Liver (tissue), 9 donors: ENCODE data around the gene FOXK1. TPM values are rescaled to one million over a fixed set of nuclear protein-coding genes. Genes with fewer than 3 reads are reported as not detected.

Source experiments
- DNase-seq: peaks from one replicate; pipeline ENCODE4 v3.0.0-alpha.2; 2017; ENCODE audit warnings: low spot score
- H3K27ac ChIP-seq, 2 donors: one replicate each; pipeline ENCODE4 v1.7.0; 2013; ENCODE audit warnings: inconsistent platforms in 2 of 2, low read length in 2 of 2, control low read depth in 1 of 2, low read depth in 1 of 2, mild to moderate bottlenecking in 1 of 2
- H3K27me3 ChIP-seq, 4 donors: one replicate each; pipeline versions ENCODE4 v1.6.1 to v1.7.0; 2013; ENCODE audit warnings: low read length in 3 of 4, inconsistent platforms in 1 of 4, mild to moderate bottlenecking in 1 of 4, moderate library complexity in 1 of 4; ENCODE audit not compliant: control insufficient read depth in 4 of 4, insufficient read depth in 4 of 4
- H3K36me3 ChIP-seq, 4 donors: one replicate each; pipeline versions ENCODE4 v1.6.1 to v1.7.0; 2013; ENCODE audit warnings: low read length in 3 of 4, mild to moderate bottlenecking in 3 of 4, low read depth in 1 of 4, moderate library complexity in 1 of 4; ENCODE audit not compliant: control insufficient read depth in 4 of 4, insufficient read depth in 3 of 4
- H3K4me1 ChIP-seq, 4 donors: one replicate each; pipeline versions ENCODE4 v1.6.1 to v1.7.0; 2013; ENCODE audit warnings: low read length in 3 of 4, mild to moderate bottlenecking in 3 of 4, moderate library complexity in 1 of 4; ENCODE audit not compliant: control insufficient read depth in 4 of 4, insufficient read depth in 4 of 4
- H3K4me3 ChIP-seq, 3 donors: one replicate each; pipeline versions ENCODE4 v1.6.1 to v1.7.0; 2013; ENCODE audit warnings: low read length in 3 of 3, control low read depth in 1 of 3, low read depth in 1 of 3, mild to moderate bottlenecking in 1 of 3
- H3K9ac ChIP-seq, 2 donors: one replicate each; pipeline ENCODE4 v1.7.0; 2013; ENCODE audit warnings: low read length in 2 of 2, mild to moderate bottlenecking in 2 of 2, moderate library complexity in 2 of 2, control low read depth in 1 of 2, low read depth in 1 of 2
- H3K9me3 ChIP-seq, 4 donors: one replicate each; pipeline versions ENCODE4 v1.6.1 to v1.7.0; 2013; ENCODE audit warnings: low read length in 3 of 4; ENCODE audit not compliant: control insufficient read depth in 4 of 4
- EGR1 ChIP-seq, 2 donors: IDR thresholded peaks; 2 replicates each; pipeline ENCODE4 v1.6.1; 2016 to 2018; ENCODE audit warnings: antibody characterized with exemption in 2 of 2, low read depth in 2 of 2
- FOXA1 ChIP-seq: IDR thresholded peaks from 2 replicates; pipeline ENCODE4 v1.6.1; 2016; ENCODE audit warnings: antibody characterized with exemption
- FOXA2 ChIP-seq: IDR thresholded peaks from 2 replicates; pipeline ENCODE4 v1.6.1; 2016; ENCODE audit warnings: antibody characterized with exemption
- HNF4A ChIP-seq, 2 donors: conservative IDR thresholded peaks; 2 replicates each; pipeline ENCODE4 v1.6.1; 2016; ENCODE audit warnings: antibody characterized with exemption in 2 of 2, mild to moderate bottlenecking in 2 of 2
- JUND ChIP-seq, 2 donors: IDR thresholded peaks; 2 replicates each; pipeline ENCODE4 v1.6.1; 2016; ENCODE audit warnings: antibody characterized with exemption in 2 of 2
- MAX ChIP-seq: IDR thresholded peaks from 2 replicates; pipeline ENCODE4 v1.6.1; 2016; ENCODE audit warnings: antibody characterized with exemption
- WGBS: extraction: QIAGEN DNeasy Blood & Tissue Kit; methylation state at CpG from one replicate; pipeline ENCODE4 v1.1.7; 2013; 5-methylcytosine and 5-hydroxymethylcytosine counted together
- polyA plus RNA-seq, 2 donors: library from polyadenylated mRNA; stranded (reverse) in 1 of 2; unstranded in 1 of 2; fragments of 200-250 nt in 1 of 2; fragments of >200 nt in 1 of 2; fragmentation: Nextera tagmentation in 1 of 2; extraction: Ambion mirVana in 1 of 2; gene quantifications; one replicate each; pipeline versions ENCODE4 v1.2.1 to v1.2.3, GENCODE V29; 2013 to 2015
- total RNA-seq, 2 donors: library from RNA; depleted of rRNA; stranded (reverse); fragments of >200 nt; gene quantifications; one replicate each; pipeline ENCODE4 v1.2.3, GENCODE V29; 2014
- TF ChIP-seq, protein P1 (sequence below): IDR thresholded peaks from 2 replicates; pipeline ENCODE4 v1.6.1; 2016; ENCODE audit warnings: antibody characterized with exemption, mild to moderate bottlenecking
- TF ChIP-seq, protein P2 (sequence below): IDR thresholded peaks from 2 replicates; pipeline ENCODE4 v1.6.1; 2016; ENCODE audit warnings: antibody characterized with exemption
- donor health status: healthy.
- donor health status: healthy.
- donor health status: healthy.
- donor health status: healthy.
- donor health status: healthy.

FOXK1 gene
- total and polyA plus RNA-seq, 4 donors = 1.2 to 8.5 (median 4.4) TPM

DNA sequence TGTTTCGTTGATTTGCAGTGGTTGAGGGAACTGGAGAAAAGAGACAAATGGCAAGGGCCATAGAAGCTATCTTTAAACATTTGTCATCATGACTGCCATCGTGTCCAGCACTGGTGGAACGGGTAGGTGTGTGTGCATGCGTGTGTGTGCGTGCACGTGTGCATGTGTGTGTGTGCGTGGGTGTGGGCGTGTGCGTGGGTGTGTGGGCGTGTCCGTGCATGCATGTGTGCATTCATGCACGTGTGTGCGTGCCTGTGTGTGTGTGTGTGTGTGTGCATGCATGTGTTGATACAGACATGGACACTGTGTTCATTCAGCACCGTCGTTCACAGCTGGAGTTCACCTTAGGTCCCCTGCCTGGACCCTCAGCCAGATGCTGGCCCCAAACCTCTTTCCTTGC lies 55.2 kb downstream of the FOXK1 start:
- TF ChIP-seq, protein P1, sequence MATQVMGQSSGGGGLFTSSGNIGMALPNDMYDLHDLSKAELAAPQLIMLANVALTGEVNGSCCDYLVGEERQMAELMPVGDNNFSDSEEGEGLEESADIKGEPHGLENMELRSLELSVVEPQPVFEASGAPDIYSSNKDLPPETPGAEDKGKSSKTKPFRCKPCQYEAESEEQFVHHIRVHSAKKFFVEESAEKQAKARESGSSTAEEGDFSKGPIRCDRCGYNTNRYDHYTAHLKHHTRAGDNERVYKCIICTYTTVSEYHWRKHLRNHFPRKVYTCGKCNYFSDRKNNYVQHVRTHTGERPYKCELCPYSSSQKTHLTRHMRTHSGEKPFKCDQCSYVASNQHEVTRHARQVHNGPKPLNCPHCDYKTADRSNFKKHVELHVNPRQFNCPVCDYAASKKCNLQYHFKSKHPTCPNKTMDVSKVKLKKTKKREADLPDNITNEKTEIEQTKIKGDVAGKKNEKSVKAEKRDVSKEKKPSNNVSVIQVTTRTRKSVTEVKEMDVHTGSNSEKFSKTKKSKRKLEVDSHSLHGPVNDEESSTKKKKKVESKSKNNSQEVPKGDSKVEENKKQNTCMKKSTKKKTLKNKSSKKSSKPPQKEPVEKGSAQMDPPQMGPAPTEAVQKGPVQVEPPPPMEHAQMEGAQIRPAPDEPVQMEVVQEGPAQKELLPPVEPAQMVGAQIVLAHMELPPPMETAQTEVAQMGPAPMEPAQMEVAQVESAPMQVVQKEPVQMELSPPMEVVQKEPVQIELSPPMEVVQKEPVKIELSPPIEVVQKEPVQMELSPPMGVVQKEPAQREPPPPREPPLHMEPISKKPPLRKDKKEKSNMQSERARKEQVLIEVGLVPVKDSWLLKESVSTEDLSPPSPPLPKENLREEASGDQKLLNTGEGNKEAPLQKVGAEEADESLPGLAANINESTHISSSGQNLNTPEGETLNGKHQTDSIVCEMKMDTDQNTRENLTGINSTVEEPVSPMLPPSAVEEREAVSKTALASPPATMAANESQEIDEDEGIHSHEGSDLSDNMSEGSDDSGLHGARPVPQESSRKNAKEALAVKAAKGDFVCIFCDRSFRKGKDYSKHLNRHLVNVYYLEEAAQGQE = no peak
- H3K27me3 ChIP-seq = no peaks in the 10 kb centered on the region
- 96% methylated on average over 15 of the region's 15 CpGs for WGBS
- no peaks in the 10 kb centered on the region for H3K9me3 ChIP-seq
- H3K4me3 ChIP-seq = no peak overlapping the region
- H3K4me1 ChIP-seq = peaks cover 9 to 15% (median 15%) of the 10 kb centered on the region in 4 donors
- no peak for DNase-seq
- H3K9ac ChIP-seq = no peak overlapping the region
- no peak overlapping the region for H3K27ac ChIP-seq
- H3K36me3 ChIP-seq = peaks cover 0 to 4% (median 3%) of the 10 kb centered on the region in 4 donors

- peak overlapping the region in 1 of 3 donors; percentile 14 for H3K4me3 ChIP-seq
- TF ChIP-seq JUND (IDR thresholded peaks at IDR 0.05) (no peak), FOXA2 (no peak), EGR1 (IDR thresholded peaks at IDR 0.05; ENCODE audit: low read depth in 2 of 2) (no peak), HNF4A (conservative IDR thresholded peaks at IDR 0.05) (no peak), FOXA1 (no peak), MAX (no peak)
- TF ChIP-seq, protein P1 = no peak
- TF ChIP-seq, protein P2, sequence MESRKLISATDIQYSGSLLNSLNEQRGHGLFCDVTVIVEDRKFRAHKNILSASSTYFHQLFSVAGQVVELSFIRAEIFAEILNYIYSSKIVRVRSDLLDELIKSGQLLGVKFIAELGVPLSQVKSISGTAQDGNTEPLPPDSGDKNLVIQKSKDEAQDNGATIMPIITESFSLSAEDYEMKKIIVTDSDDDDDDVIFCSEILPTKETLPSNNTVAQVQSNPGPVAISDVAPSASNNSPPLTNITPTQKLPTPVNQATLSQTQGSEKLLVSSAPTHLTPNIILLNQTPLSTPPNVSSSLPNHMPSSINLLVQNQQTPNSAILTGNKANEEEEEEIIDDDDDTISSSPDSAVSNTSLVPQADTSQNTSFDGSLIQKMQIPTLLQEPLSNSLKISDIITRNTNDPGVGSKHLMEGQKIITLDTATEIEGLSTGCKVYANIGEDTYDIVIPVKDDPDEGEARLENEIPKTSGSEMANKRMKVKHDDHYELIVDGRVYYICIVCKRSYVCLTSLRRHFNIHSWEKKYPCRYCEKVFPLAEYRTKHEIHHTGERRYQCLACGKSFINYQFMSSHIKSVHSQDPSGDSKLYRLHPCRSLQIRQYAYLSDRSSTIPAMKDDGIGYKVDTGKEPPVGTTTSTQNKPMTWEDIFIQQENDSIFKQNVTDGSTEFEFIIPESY = no peak
- H3K9me3 ChIP-seq = no peaks in the 10 kb centered on the region
- H3K27ac ChIP-seq = peak overlapping the region; percentile 58 to 79
- H3K9ac ChIP-seq = peak overlapping the region; percentile 41 to 51
- no peak for DNase-seq
- WGBS = 43% methylated on average over 23 of the region's 23 CpGs
- no peaks in the 10 kb centered on the region for H3K27me3 ChIP-seq
- peaks cover 9 to 15% (median 15%) of the 10 kb centered on the region in 4 donors for H3K4me1 ChIP-seq
- peaks cover 0 to 10% (median 3%) of the 10 kb centered on the region in 4 donors for H3K36me3 ChIP-seq
Observed at GRCh38 chr7:4738711-4739527, 56.8 kb downstream of the FOXK1 start.
